A673 (cell line): Measurements from ENCODE around the gene WLS.

ENCODE experiments used
- CTCF ChIP-seq: fragments of 300-800, 200-600 bp; sonication (generic); conservative IDR thresholded peaks from 2 replicates; pipeline ENCODE4 v1.5.1; 2017; ENCODE audit warnings: low read depth, mild to moderate bottlenecking, antibody characterized with exemption, low read length, moderate library complexity, mixed read lengths
- EZH2 ChIP-seq: fragments of 200-600 bp; sonication (generic); IDR thresholded peaks from 2 replicates; pipeline ENCODE4 v1.6.1; 2017; ENCODE audit warnings: borderline replicate concordance, low read depth, mild to moderate bottlenecking, mixed read lengths, antibody characterized with exemption, low read length; ENCODE audit not compliant: poor library complexity, severe bottlenecking

- TF ChIP-seq EZH2: no peak
- no peak for TF ChIP-seq CTCF
These were observed at the start of gene WLS for GRCh38 chr1:68232289-68233148.
